HCT116 (cell line): ENCODE results near the gene SYTL3. TPM values are rescaled to one million over a fixed set of nuclear protein-coding genes. Genes with fewer than 3 reads are reported as not detected.
A peak's percentile ranks its signal among the peaks of the same experiment; 100 is the strongest.

ENCODE experiments used
- ATAC-seq: fragments of 200-7000 bp; cut with Tn5 transposase; 2 replicates; pipeline ENCODE4 v1.9.1; 2020; ENCODE audit warnings: mild to moderate bottlenecking, moderate library complexity
- BruUV-seq: library from RNA; stranded (reverse); fragments of 400-500 nt; replicated peaks from 2 replicates; lab custom pipeline; 2021; lab: Mats Ljungman, UMichigan
- CTCF ChIA-PET: fragments of 300-600 bp; sonication (Branson Sonifier 250); formaldehyde crosslinking; loops from one replicate; lab custom pipeline; 2021; ENCODE audit warnings: antibody characterized with exemption; lab: Charles Lee
- POLR2A ChIA-PET: fragments of 300-600, 350-600 bp; sonication (Branson Sonifier 250); formaldehyde crosslinking; loops from one replicate; lab custom pipeline; 2021; ENCODE audit warnings: antibody characterized with exemption; lab: Charles Lee
- RAD21 ChIA-PET, 2 experiments: fragments of 300-600 bp; sonication (Branson Sonifier 250); formaldehyde crosslinking; loops; one replicate each; lab custom pipeline; 2023; ENCODE audit warnings: low total read pairs in 2 of 2; ENCODE audit not compliant: uncharacterized antibody in 2 of 2, unreplicated experiment in 2 of 2, low non-redundant PET in 1 of 2; lab: Charles Lee
- DNase-seq: peaks from one replicate; pipeline ENCODE4 v3.0.0-alpha.2; 2010; ENCODE audit warnings: low read depth, low spot score
- H2AFZ ChIP-seq: fragments of 200-600 bp; shearing (Covaris generic), sonication (generic); 2 replicates; pipeline ENCODE4 v1.6.1; 2017; ENCODE audit warnings: low read depth, mixed run types, mixed read lengths, antibody characterized with exemption, low read length; ENCODE audit not compliant: poor library complexity, severe bottlenecking
- H3K27ac ChIP-seq: 2 replicates; pipeline ENCODE4 v1.5.1; 2012; ENCODE audit warnings: low read depth, low read length
- H3K27me3 ChIP-seq: fragments of 200-600 bp; sonication (generic); 2 replicates; pipeline ENCODE4 v1.6.1; 2016; ENCODE audit warnings: mixed run types, low read length, mixed read lengths; ENCODE audit not compliant: insufficient read depth
- H3K36me3 ChIP-seq, 2 experiments: fragments of 200-500 bp in 1 of 2; fragments of 200-600 bp in 1 of 2; sonication (Bioruptor generic) in 1 of 2; sonication (generic) in 1 of 2; 2 replicates each; pipeline versions ENCODE4 v1.5.1 to v1.6.1; 2014 to 2016; ENCODE audit warnings: low read length in 2 of 2, inconsistent platforms in 1 of 2, mixed read lengths in 1 of 2, mixed run types in 1 of 2; ENCODE audit not compliant: insufficient read depth in 2 of 2, control insufficient read depth in 1 of 2
- H3K4me1 ChIP-seq, 2 experiments: fragments of 200-600 bp in 1 of 2; sonication (generic) in 1 of 2; 2 replicates each; pipeline versions ENCODE4 v1.5.1 to v1.6.1; 2012 to 2017; ENCODE audit warnings: low read length in 2 of 2, inconsistent platforms in 1 of 2, mild to moderate bottlenecking in 1 of 2, mixed read lengths in 1 of 2, mixed run types in 1 of 2, moderate library complexity in 1 of 2; ENCODE audit not compliant: insufficient read depth in 2 of 2, control insufficient read depth in 1 of 2
- H3K4me2 ChIP-seq: fragments of 200-600 bp; sonication (generic); 2 replicates; pipeline ENCODE4 v1.6.1; 2017; ENCODE audit warnings: mixed run types, low read length, mixed read lengths
- H3K4me3 ChIP-seq, 2 experiments: fragments of 200-600 bp in 1 of 2; sonication (generic) in 1 of 2; replicated peaks in 1 of 2; 2 replicates each; pipeline ENCODE4 v1.5.1; 2011 to 2016; ENCODE audit warnings: low read length in 2 of 2, control low read depth in 1 of 2, low read depth in 1 of 2, mild to moderate bottlenecking in 1 of 2, mixed read lengths in 1 of 2, mixed run types in 1 of 2
- H3K79me2 ChIP-seq: fragments of 200-600 bp; sonication (generic); 2 replicates; pipeline ENCODE4 v1.6.1; 2017; ENCODE audit warnings: mild to moderate bottlenecking, mixed run types, low read length, moderate library complexity, mixed read lengths; ENCODE audit not compliant: insufficient read depth
- H3K9ac ChIP-seq: fragments of 200-600 bp; sonication (generic); 2 replicates; pipeline ENCODE4 v1.6.1; 2016; ENCODE audit warnings: low read length, mixed read lengths
- H3K9me2 ChIP-seq: fragments of 200-600 bp; sonication (generic), shearing (Covaris generic); 2 replicates; pipeline ENCODE4 v1.6.1; 2017; ENCODE audit warnings: mixed run types, mild to moderate bottlenecking, moderate library complexity; ENCODE audit not compliant: insufficient read depth
- H3K9me3 ChIP-seq, 2 experiments: fragments of 200-500 bp in 1 of 2; fragments of 200-600 bp in 1 of 2; sonication (Bioruptor generic) in 1 of 2; sonication (generic) in 1 of 2; 2 replicates each; pipeline ENCODE4 v1.6.1; 2014 to 2017; ENCODE audit warnings: low read length in 2 of 2, mixed read lengths in 2 of 2, inconsistent platforms in 1 of 2, low read depth in 1 of 2, mild to moderate bottlenecking in 1 of 2, mixed run types in 1 of 2, moderate library complexity in 1 of 2; ENCODE audit not compliant: control insufficient read depth in 1 of 2, insufficient read depth in 1 of 2
- H4K20me1 ChIP-seq: fragments of 200-600 bp; sonication (generic), shearing (Covaris generic); 2 replicates; pipeline ENCODE4 v1.6.1; 2017; ENCODE audit warnings: mixed run types, mild to moderate bottlenecking, moderate library complexity; ENCODE audit not compliant: insufficient read depth
- CEBPB ChIP-seq: IDR thresholded peaks from 2 replicates; pipeline ENCODE4 v1.6.1; 2012; ENCODE audit warnings: low read depth
- CTCF ChIP-seq, 3 experiments: fragments of 200-600 bp in 1 of 3; sonication (generic) in 1 of 3; IDR thresholded peaks in 2 of 3; conservative IDR thresholded peaks in 1 of 3; 2 replicates each; pipeline ENCODE4 v1.5.1; 2012 to 2017; ENCODE audit warnings: low read depth in 2 of 3, low read length in 2 of 3, antibody characterized with exemption in 1 of 3, borderline replicate concordance in 1 of 3, control low read depth in 1 of 3, mild to moderate bottlenecking in 1 of 3, mixed read lengths in 1 of 3, mixed run types in 1 of 3, moderate library complexity in 1 of 3; ENCODE audit not compliant: insufficient read depth in 1 of 3
- EGR1 ChIP-seq: IDR thresholded peaks from 2 replicates; pipeline ENCODE4 v1.6.1; 2012; ENCODE audit warnings: low read depth
- EZH2phosphoT487 ChIP-seq: fragments of 200-600 bp; IDR thresholded peaks from 2 replicates; pipeline ENCODE4 v1.6.1; 2018; ENCODE audit warnings: antibody characterized with exemption, borderline replicate concordance
- JUND ChIP-seq: IDR thresholded peaks from 2 replicates; pipeline ENCODE4 v1.6.1; 2012
- MAX ChIP-seq: IDR thresholded peaks from 2 replicates; pipeline ENCODE4 v1.6.1; 2012
- ZFX ChIP-seq: fragments of 450-650 bp; IDR thresholded peaks from 2 replicates; pipeline ENCODE4 v1.6.1; 2017
- intact Hi-C: fragments of 100-400 bp; cut with micrococcal nuclease; formaldehyde crosslinking; loops from 2 replicates; pipeline ENCODE4 v1.10.0; 2022
- total RNA-seq: library from RNA; stranded (reverse); gene quantifications from one replicate; pipeline ENCODE4 v1.2.1, GENCODE V29; 2021; ENCODE audit not compliant: unreplicated experiment

The SYTL3 gene
- total RNA-seq, 1 experiment from 2014 or later, result 55.3 TPM

GRCh38 chr6:158705386-158706126 is 55.7 kb downstream of the SYTL3 start:
- H3K4me1 ChIP-seq, result peaks cover 50 to 87% of the 10 kb centered on the region in 2 experiments
- H3K27ac ChIP-seq, result peak overlapping the region; percentile 92
- no peaks in the 10 kb centered on the region for H3K9me2 ChIP-seq
- 0 out of 4 replicates have a peak, but pooled peaks cover 0 to 4% of the 10 kb centered on the region in 2 experiments for H3K36me3 ChIP-seq
- H2AFZ ChIP-seq, result no peak overlapping the region
- peak overlapping the region; percentile 77 for H3K9ac ChIP-seq
- ChIA-PET RAD21 (interaction anchor here in 1 of 2 experiments (0.6 kb wide), 1 partner anchor 25 kb away, joined by 3 read pairs; no protein-coding TSS in a partner anchor), CTCF (interaction anchor here (0.5 to 4.9 kb wide), 17 partner anchors 8 to 491 kb away, joined by 3 to 51 read pairs (median 7); no protein-coding TSS in a partner anchor), POLR2A (interaction anchor here (0.7 to 4.8 kb wide), 17 partner anchors 8 to 164 kb away, joined by 3 to 35 read pairs (median 7); partner anchors contain the start of gene DYNLT1)
- no peaks in the 10 kb centered on the region for H3K9me3 ChIP-seq
- peaks cover 46% of the 10 kb centered on the region for H3K79me2 ChIP-seq
- no peak for TF ChIP-seq CTCF (IDR thresholded peaks at IDR 0.05 in 2 of 3, conservative IDR thresholded peaks at IDR 0.05 in 1 of 3; ENCODE audit: borderline replicate concordance in 1 of 3, insufficient read depth in 1 of 3, low read depth in 2 of 3, low read length in 2 of 3)
- no peak for TF ChIP-seq EZH2phosphoT487
- no peak for TF ChIP-seq EGR1
- TF ChIP-seq MAX, result no peak
- TF ChIP-seq ZFX, result no peak
- TF ChIP-seq CEBPB, result no peak
- no peak for TF ChIP-seq JUND
- H3K27me3 ChIP-seq, result no peaks in the 10 kb centered on the region
- intact Hi-C loops, result loop anchor here (2.0 to 10.0 kb wide), 6 partner anchors 15 to 429 kb away; partner anchors contain the start of gene RSPH3
- DNase-seq (no peak), ATAC-seq (peak; percentile 0; the same call in 1 of the 2 replicates)
- BruUV-seq, result no TSS peak
- no peak overlapping the region for H3K4me3 ChIP-seq
- peak overlapping the region; percentile 68 for H3K4me2 ChIP-seq
- no peaks in the 10 kb centered on the region for H4K20me1 ChIP-seq
